PC-9 (cell line): ENCODE measurements around the gene DLGAP1.

ENCODE experiments used
- CTCF ChIP-seq: fragments of 200-600 bp; sonication (generic); conservative IDR thresholded peaks from 2 replicates; pipeline ENCODE4 v1.6.1; 2017; ENCODE audit warnings: mixed run types, antibody characterized with exemption, mild to moderate bottlenecking, moderate library complexity
- EZH2 ChIP-seq: fragments of 200-600 bp; sonication (generic); IDR thresholded peaks from 2 replicates; pipeline ENCODE4 v1.8.0; 2017; ENCODE audit warnings: antibody characterized with exemption, low read depth

GRCh38 chr18:3626929-3627458 lies 828.1 kb downstream of the DLGAP1 start:
- TF ChIP-seq CTCF (no peak), EZH2 (no peak)
